GM12864 (cell line): ENCODE data around the gene EXOC3L1.

Source experiments
- DNase-seq: peaks from one replicate; pipeline ENCODE4 v3.0.0-alpha.2; 2011; ENCODE audit warnings: low read depth
- H3K4me3 ChIP-seq: 2 replicates; pipeline ENCODE4 v1.5.1; 2011; ENCODE audit warnings: mild to moderate bottlenecking, low read depth, low read length, control low read depth
- CTCF ChIP-seq: IDR thresholded peaks from 2 replicates; pipeline ENCODE4 v1.5.1; 2011; ENCODE audit warnings: low read depth, mild to moderate bottlenecking, moderate library complexity, low read length, control low read depth, inconsistent platforms; ENCODE audit errors: missing control alignments

EXOC3L1 gene

GRCh38 chr16:67157106-67157748 lies 32.7 kb downstream of the EXOC3L1 start:
- no peak for TF ChIP-seq CTCF
- no peak overlapping the region for H3K4me3 ChIP-seq
- no peak for DNase-seq

GRCh38 chr16:67156143-67156844 lies 33.6 kb downstream of the EXOC3L1 start:
- DNase-seq, result no peak
- TF ChIP-seq CTCF, result no peak
- no peak overlapping the region for H3K4me3 ChIP-seq

- no peak overlapping the region; the same call in 1 of the 2 replicates for H3K4me3 ChIP-seq
- no peak for DNase-seq
- TF ChIP-seq CTCF, result peak; percentile 96
These were observed 34.4 kb downstream of the EXOC3L1 start for GRCh38 chr16:67155295-67156142.

GRCh38 chr16:67154578-67155294 lies 35.2 kb downstream of the EXOC3L1 start:
- no peak for TF ChIP-seq CTCF
- no peak for DNase-seq
- no peak overlapping the region; the same call in 1 of the 2 replicates for H3K4me3 ChIP-seq

- no peak overlapping the region for H3K4me3 ChIP-seq
- TF ChIP-seq CTCF, result no peak
- no peak for DNase-seq
These were observed 38.4 kb downstream of the EXOC3L1 start for GRCh38 chr16:67151431-67152097.

- H3K4me3 ChIP-seq, result peak within 1 kb of the TSS; percentile 71
- TF ChIP-seq CTCF, result no peak
- DNase-seq, result no peak
These were observed 39.0 kb downstream of the EXOC3L1 start, which contains the start of gene B3GNT9 for GRCh38 chr16:67150833-67151396. B3GNT9 (minus strand) TSS chr16:67150998; CDS start chr16:67150485, 513 bp downstream.
